Ascending aorta (tissue), 2 donors: ENCODE measurements around the gene TPRG1L. TPM values are rescaled to one million over a fixed set of nuclear protein-coding genes. Genes with fewer than 3 reads are reported as not detected.
A peak's percentile ranks its signal among the peaks of the same experiment; 100 is the strongest.

Source experiments
- DNase-seq, 2 donors: peaks; one replicate each; pipeline ENCODE4 v3.0.0-alpha.2; 2019; ENCODE audit warnings: low spot score in 2 of 2
- H3K27ac ChIP-seq, 2 donors: fragments of 200-600 bp; sonication (generic); one replicate each; pipeline ENCODE4 v1.5.1; 2016 to 2017; ENCODE audit warnings: mild to moderate bottlenecking in 1 of 2
- H3K27me3 ChIP-seq: fragments of 200-600 bp; sonication (generic); one replicate; pipeline ENCODE4 v1.5.1; 2017
- H3K36me3 ChIP-seq, 2 donors: fragments of 200-600 bp; sonication (generic); one replicate each; pipeline ENCODE4 v1.5.1; 2016
- H3K4me1 ChIP-seq, 2 donors: fragments of 200-600 bp; sonication (generic); one replicate each; pipeline ENCODE4 v1.5.1; 2016 to 2017; ENCODE audit warnings: mild to moderate bottlenecking in 1 of 2
- H3K4me3 ChIP-seq, 2 donors: fragments of 200-600 bp; sonication (generic); one replicate each; pipeline ENCODE4 v1.5.1; 2016 to 2017; ENCODE audit warnings: mild to moderate bottlenecking in 1 of 2
- H3K9me3 ChIP-seq, 2 donors: fragments of 200-600 bp; sonication (generic); one replicate each; pipeline ENCODE4 v1.5.1; 2016
- CTCF ChIP-seq, 3 experiments: fragments of 200-600 bp in 2 of 3; fragments of 450-650 bp in 1 of 3; sonication (generic) in 2 of 3; IDR thresholded peaks; one replicate each; pipeline ENCODE4 v1.5.1; 2016 to 2019; ENCODE audit warnings: antibody characterized with exemption in 3 of 3, mild to moderate bottlenecking in 1 of 3, moderate library complexity in 1 of 3
- intact Hi-C: fragments of 100-400 bp; cut with DNase I; formaldehyde crosslinking; loops from one replicate; pipeline ENCODE4 v1.15.1; 2023
- total RNA-seq: library from RNA; depleted of rRNA; stranded (reverse); fragments of >200 nt; gene quantifications from one replicate; pipeline ENCODE4 v1.1.0, GENCODE V29; 2016

Gene TPRG1L
- total RNA-seq, 1 donor from 2014 or later, result 18.9 TPM

- H3K36me3 ChIP-seq, result no peaks in the 10 kb centered on the region
- intact Hi-C loops, result no loop called here
- no peaks in the 10 kb centered on the region for H3K9me3 ChIP-seq
- no peaks in the 10 kb centered on the region for H3K27me3 ChIP-seq
- TF ChIP-seq CTCF (IDR thresholded peaks at IDR 0.05), result peak in 2 of 3 experiments; percentile 42 to 60
- no peak overlapping the region for H3K4me3 ChIP-seq
- no peak for DNase-seq
- H3K4me1 ChIP-seq, result peaks cover 3 to 17% of the 10 kb centered on the region in 2 donors
- no peak overlapping the region for H3K27ac ChIP-seq
Observed at GRCh38 chr1:3614755-3615742, 9.8 kb upstream of the TPRG1L start.

GRCh38 chr1:3616861-3617260 is 8.0 kb upstream of the TPRG1L start:
- intact Hi-C loops, result no loop called here
- H3K27me3 ChIP-seq, result no peaks in the 10 kb centered on the region
- TF ChIP-seq CTCF (IDR thresholded peaks at IDR 0.05), result no peak
- no peaks in the 10 kb centered on the region for H3K36me3 ChIP-seq
- H3K4me1 ChIP-seq, result peaks cover 0 to 2% of the 10 kb centered on the region in 2 donors
- H3K9me3 ChIP-seq, result no peaks in the 10 kb centered on the region
- no peak overlapping the region for H3K27ac ChIP-seq
- no peak overlapping the region for H3K4me3 ChIP-seq
- DNase-seq, result no peak

- H3K4me3 ChIP-seq, result no peak overlapping the region
- no peaks in the 10 kb centered on the region for H3K9me3 ChIP-seq
- no peaks in the 10 kb centered on the region for H3K27me3 ChIP-seq
- no peak for TF ChIP-seq CTCF (IDR thresholded peaks at IDR 0.05)
- peaks cover 0 to 2% of the 10 kb centered on the region in 2 donors for H3K4me1 ChIP-seq
- intact Hi-C loops, result loop anchor here (2.0 kb wide), 1 partner anchor 53 kb away; no protein-coding TSS in a partner anchor
- no peak overlapping the region for H3K27ac ChIP-seq
- DNase-seq, result no peak
- H3K36me3 ChIP-seq, result no peaks in the 10 kb centered on the region
Observed at GRCh38 chr1:3617806-3618345, 6.9 kb upstream of the TPRG1L start.

- peaks cover 1 to 8% of the 10 kb centered on the region in 2 donors for H3K4me1 ChIP-seq
- H3K27me3 ChIP-seq, result no peaks in the 10 kb centered on the region
- DNase-seq, result no peak
- no peak overlapping the region for H3K4me3 ChIP-seq
- H3K9me3 ChIP-seq, result no peaks in the 10 kb centered on the region
- intact Hi-C loops, result loop anchor here (2.0 kb wide), 1 partner anchor 54 kb away; no protein-coding TSS in a partner anchor
- no peak for TF ChIP-seq CTCF (IDR thresholded peaks at IDR 0.05)
- no peaks in the 10 kb centered on the region for H3K36me3 ChIP-seq
- H3K27ac ChIP-seq, result no peak overlapping the region
Observed at GRCh38 chr1:3618531-3618880, 6.3 kb upstream of the TPRG1L start.

GRCh38 chr1:3618881-3619671 is 5.7 kb upstream of the TPRG1L start:
- no peak overlapping the region for H3K4me3 ChIP-seq
- H3K36me3 ChIP-seq, result no peaks in the 10 kb centered on the region
- peaks cover 4 to 14% of the 10 kb centered on the region in 2 donors for H3K4me1 ChIP-seq
- no peak overlapping the region for H3K27ac ChIP-seq
- intact Hi-C loops, result loop anchor here (1.0 to 2.0 kb wide), 2 partner anchors 54 to 128 kb away; no protein-coding TSS in a partner anchor
- peak in 1 of 2 donors; percentile 88 for DNase-seq
- peak; percentile 82 to 85 (median 82) for TF ChIP-seq CTCF (IDR thresholded peaks at IDR 0.05)
- H3K27me3 ChIP-seq, result no peaks in the 10 kb centered on the region
- H3K9me3 ChIP-seq, result no peaks in the 10 kb centered on the region
